GM21390 (cell line): Measurements from ENCODE around the gene ARFGEF3.
"Not testable (repeated sequence)": the region's sequence is repeated elsewhere in the genome, so short reads cannot be mapped to it uniquely, and the experiment has no call there.

Source experiments
- ATAC-seq: cut with Tn5 transposase; IDR thresholded peaks from one replicate; pipeline ENCODE4 v1.9.1; 2021; ENCODE audit not compliant: unreplicated experiment

The ARFGEF3 gene

GRCh38 chr6:138267971-138268895, 106.5 kb downstream of the ARFGEF3 start:
- no peak for ATAC-seq

GRCh38 chr6:138271451-138271850, 109.7 kb downstream of the ARFGEF3 start:
- ATAC-seq = no peak

GRCh38 chr6:138272533-138273315, 111.0 kb downstream of the ARFGEF3 start:
- ATAC-seq = no peak

GRCh38 chr6:138275976-138276375, 114.2 kb downstream of the ARFGEF3 start:
- no peak for ATAC-seq

- ATAC-seq = no peak
Measured at GRCh38 chr6:138277835-138278234, 116.1 kb downstream of the ARFGEF3 start.

GRCh38 chr6:138278326-138278725, 116.6 kb downstream of the ARFGEF3 start:
- no peak for ATAC-seq

GRCh38 chr6:138285800-138286199, 124.1 kb downstream of the ARFGEF3 start:
- ATAC-seq = no peak

- ATAC-seq = no peak
Measured at GRCh38 chr6:138286698-138287097, 125.0 kb downstream of the ARFGEF3 start.

GRCh38 chr6:138287144-138287955, 125.6 kb downstream of the ARFGEF3 start:
- ATAC-seq = no peak

- ATAC-seq = not testable (repeated sequence)
Measured at GRCh38 chr6:138288428-138289085, 126.8 kb downstream of the ARFGEF3 start.

GRCh38 chr6:138289739-138290138, 128.0 kb downstream of the ARFGEF3 start:
- ATAC-seq = peak; percentile 43

- no peak for ATAC-seq
Measured at GRCh38 chr6:138290423-138290962, 128.8 kb downstream of the ARFGEF3 start.

GRCh38 chr6:138291036-138291848, 129.5 kb downstream of the ARFGEF3 start:
- no peak for ATAC-seq

- no peak for ATAC-seq
Measured at GRCh38 chr6:138291849-138292181, 130.1 kb downstream of the ARFGEF3 start.

- ATAC-seq = no peak
Measured at GRCh38 chr6:138292482-138292881, 130.7 kb downstream of the ARFGEF3 start.

- ATAC-seq = no peak
Measured at GRCh38 chr6:138293428-138294395, 132.0 kb downstream of the ARFGEF3 start.

GRCh38 chr6:138296381-138296780, 134.6 kb downstream of the ARFGEF3 start:
- no peak for ATAC-seq

GRCh38 chr6:138296786-138297185, 135.0 kb downstream of the ARFGEF3 start:
- no peak for ATAC-seq
